ENCODE measurements around the gene PCNT. TPM values are rescaled to one million over a fixed set of nuclear protein-coding genes. Genes with fewer than 3 reads are reported as not detected.

PCNT gene
- total and polyA plus RNA-seq, 2 of the 8 experiments (the other 6 are each of a cell fraction or from before 2014, with no cell fraction given), result 9.9 to 45.1 TPM

DNA sequence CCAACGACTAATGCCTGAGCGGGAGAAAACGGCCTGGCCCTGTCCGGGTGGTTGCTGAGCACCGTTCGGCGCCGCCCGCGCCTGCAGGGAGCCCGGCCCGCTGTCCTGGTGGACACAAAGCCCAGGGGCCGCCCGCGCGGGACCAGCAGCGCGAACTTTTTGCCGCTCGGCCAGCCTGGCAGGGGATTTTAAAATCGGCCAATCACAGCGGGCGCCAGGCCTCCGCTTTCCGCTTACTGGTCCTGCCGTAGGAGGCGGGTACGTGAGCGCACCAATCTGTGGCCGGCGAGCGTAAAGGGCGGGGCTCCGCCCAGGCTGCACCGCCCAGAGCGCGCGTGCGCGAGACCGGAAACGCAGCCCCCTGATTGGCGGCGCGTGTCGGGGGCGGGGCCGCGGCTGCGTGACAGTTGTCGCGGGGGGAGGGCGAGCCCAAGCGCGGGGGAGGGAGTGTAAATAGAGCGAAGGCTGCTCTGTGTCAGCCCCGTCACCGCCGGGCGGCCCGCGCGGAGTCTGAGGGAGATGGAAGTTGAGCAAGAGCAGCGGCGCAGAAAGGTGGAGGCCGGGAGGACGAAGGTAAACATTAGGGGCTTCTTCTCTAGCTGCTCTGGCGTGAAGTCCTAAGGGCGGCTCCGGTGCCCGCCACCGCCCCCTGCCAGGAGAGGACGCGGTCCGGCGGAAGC lies at the start of gene PCNT, which contains the start of gene C21orf58 (continued):
- TF ChIP-seq, protein P1, sequence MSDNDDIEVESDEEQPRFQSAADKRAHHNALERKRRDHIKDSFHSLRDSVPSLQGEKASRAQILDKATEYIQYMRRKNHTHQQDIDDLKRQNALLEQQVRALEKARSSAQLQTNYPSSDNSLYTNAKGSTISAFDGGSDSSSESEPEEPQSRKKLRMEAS (IDR thresholded peaks at IDR 0.05), result peak; percentile 15; the same call in 1 of the 2 replicates
- TF ChIP-seq CEBPB (IDR thresholded peaks at IDR 0.05; ENCODE audit: low read depth, low read length) (no peak), RFX5 (IDR thresholded peaks at IDR 0.05; ENCODE audit: borderline replicate concordance, low read depth, low read length) (no peak), POLR2AphosphoS5 (IDR thresholded peaks at IDR 0.05; ENCODE audit: low read depth, low read length) (peak; percentile 68; the same call in 1 of the 2 replicates), KDM4A (IDR thresholded peaks at IDR 0.05; ENCODE audit: low read depth, low read length, severe bottlenecking) (peak; percentile 3), SRF (IDR thresholded peaks at IDR 0.05; ENCODE audit: low read depth, low read length) (no peak), TCF12 (IDR thresholded peaks at IDR 0.05; ENCODE audit: low read depth, low read length) (no peak), RXRA (IDR thresholded peaks at IDR 0.05; ENCODE audit: insufficient read depth, low read depth, low read length) (no peak), GTF2F1 (IDR thresholded peaks at IDR 0.05; ENCODE audit: borderline replicate concordance, low read depth, low read length) (no peak), KDM1A (IDR thresholded peaks at IDR 0.05; ENCODE audit: borderline replicate concordance, low read length) (no peak), BCL11A (IDR thresholded peaks at IDR 0.05; ENCODE audit: low read depth in 2 of 2, low read length in 2 of 2) (no peak), YY1 (IDR thresholded peaks at IDR 0.05; ENCODE audit: low read depth, low read length) (no peak; the same call in 1 of the 2 replicates), BACH1 (IDR thresholded peaks at IDR 0.05; ENCODE audit: low read length) (peak; percentile 37; the same call in 1 of the 2 replicates), SIX5 (IDR thresholded peaks at IDR 0.05; ENCODE audit: low read depth, low read length) (no peak), TBP (IDR thresholded peaks at IDR 0.05; ENCODE audit: low read depth, low read length) (peak; percentile 91), RAD21 (IDR thresholded peaks at IDR 0.05 in 1 of 2, conservative IDR thresholded peaks at IDR 0.05 in 1 of 2; ENCODE audit: low read depth in 2 of 2, low read length in 2 of 2) (no peak), NANOG (IDR thresholded peaks at IDR 0.05; ENCODE audit: insufficient read depth, low read depth, low read length, poor library complexity, severe bottlenecking) (no peak), EGR1 (IDR thresholded peaks at IDR 0.05; ENCODE audit: borderline replicate concordance, low read depth, low read length) (no peak), ASH2L (IDR thresholded peaks at IDR 0.05; ENCODE audit: low read length) (peak; percentile 86), SIN3A (conservative IDR thresholded peaks at IDR 0.05 in 1 of 2, IDR thresholded peaks at IDR 0.05 in 1 of 2; ENCODE audit: low read depth in 1 of 2, low read length in 2 of 2) (peak in 1 of 2 experiments; percentile 74; a peak in 2 of 4 replicates), EZH2 (IDR thresholded peaks at IDR 0.05; ENCODE audit: low read depth, low read length, severe bottlenecking) (no peak)
- TF ChIP-seq, protein P2, sequence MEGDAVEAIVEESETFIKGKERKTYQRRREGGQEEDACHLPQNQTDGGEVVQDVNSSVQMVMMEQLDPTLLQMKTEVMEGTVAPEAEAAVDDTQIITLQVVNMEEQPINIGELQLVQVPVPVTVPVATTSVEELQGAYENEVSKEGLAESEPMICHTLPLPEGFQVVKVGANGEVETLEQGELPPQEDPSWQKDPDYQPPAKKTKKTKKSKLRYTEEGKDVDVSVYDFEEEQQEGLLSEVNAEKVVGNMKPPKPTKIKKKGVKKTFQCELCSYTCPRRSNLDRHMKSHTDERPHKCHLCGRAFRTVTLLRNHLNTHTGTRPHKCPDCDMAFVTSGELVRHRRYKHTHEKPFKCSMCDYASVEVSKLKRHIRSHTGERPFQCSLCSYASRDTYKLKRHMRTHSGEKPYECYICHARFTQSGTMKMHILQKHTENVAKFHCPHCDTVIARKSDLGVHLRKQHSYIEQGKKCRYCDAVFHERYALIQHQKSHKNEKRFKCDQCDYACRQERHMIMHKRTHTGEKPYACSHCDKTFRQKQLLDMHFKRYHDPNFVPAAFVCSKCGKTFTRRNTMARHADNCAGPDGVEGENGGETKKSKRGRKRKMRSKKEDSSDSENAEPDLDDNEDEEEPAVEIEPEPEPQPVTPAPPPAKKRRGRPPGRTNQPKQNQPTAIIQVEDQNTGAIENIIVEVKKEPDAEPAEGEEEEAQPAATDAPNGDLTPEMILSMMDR (IDR thresholded peaks at IDR 0.05; ENCODE audit: control extremely low read depth in 1 of 3, insufficient read depth in 1 of 3, low read depth in 1 of 3, low read length in 3 of 3), result no peak
